Cortex of kidney (tissue), 1 donor: Measurements from ENCODE around the gene MEG3.

ENCODE experiments used
- DNase-seq: peaks from one replicate; lab custom pipeline; 2025; lab: John Stamatoyannopoulos, UW

The MEG3 gene

DNA sequence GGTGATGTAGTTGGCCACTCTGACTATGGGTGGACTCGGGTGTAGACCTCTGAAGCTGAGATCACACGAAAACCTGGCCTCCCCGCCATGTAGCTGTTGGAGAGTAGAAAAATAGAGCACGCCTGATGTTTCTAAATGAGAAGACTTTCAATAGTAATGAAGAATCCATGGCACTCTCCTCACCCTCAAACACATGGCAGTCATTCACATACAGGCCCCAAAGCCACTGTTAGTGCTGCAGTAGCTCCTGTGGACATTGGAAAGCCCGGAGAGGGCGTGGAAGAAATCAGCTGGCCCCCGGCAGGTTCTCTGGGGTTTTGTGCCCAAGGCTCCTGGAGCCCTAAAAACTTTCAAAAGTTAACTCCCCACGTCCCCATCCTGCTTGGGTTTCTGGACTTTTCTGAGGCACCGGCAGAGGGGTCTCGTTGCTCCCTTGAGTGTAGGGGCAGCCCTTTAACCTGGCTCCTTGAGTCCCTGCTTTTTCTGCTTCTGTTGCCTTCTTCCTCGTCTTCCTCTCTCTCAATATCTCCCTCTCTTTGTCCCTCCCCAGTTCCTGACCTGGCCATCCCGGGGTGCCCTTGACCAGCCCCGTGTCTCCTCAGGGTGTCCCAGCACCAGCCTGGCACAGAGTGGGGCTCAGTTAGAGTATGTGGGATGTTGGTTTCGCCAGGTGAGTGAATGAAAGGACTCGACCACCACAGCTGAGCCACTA, 8.3 kb downstream of the MEG3 start:
- no peak for DNase-seq

DNA sequence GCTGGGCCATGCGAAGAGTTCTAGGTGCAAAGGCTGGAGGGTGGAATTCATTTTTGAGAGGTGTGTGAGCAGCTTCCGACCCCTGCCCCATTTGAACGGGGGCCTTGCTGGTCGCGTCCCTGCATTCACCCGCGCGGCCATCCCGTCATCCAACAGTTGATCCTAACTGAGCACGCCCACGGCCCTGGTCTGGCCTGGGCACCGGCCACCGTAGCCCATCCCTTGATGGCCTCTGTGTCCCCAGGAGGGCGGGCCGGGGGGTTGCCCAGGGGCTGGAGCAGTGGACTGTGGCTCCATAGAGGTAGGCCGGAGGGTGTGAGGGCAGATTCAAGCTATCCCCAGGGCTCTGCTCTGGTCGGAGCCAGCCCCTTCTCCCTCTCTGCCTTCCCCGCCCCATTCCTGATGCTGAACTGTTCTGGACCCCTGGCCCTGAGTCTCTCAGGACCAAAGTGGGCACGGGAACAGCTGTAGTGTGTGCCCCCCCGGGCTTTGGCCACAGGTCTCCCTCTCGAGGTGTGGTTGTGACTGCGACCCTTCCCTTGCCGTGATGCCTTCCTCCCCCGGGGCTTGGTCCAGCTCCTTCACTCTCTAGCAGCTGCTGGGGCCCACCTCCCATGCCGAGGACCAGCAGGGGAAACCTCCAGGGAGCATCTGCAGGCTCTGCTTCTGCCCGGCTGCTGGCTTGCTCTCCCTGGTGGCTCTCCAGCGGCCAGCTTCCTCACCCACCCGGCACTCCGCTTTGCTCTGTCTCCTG, 9.1 kb downstream of the MEG3 start:
- DNase-seq = no peak

DNA sequence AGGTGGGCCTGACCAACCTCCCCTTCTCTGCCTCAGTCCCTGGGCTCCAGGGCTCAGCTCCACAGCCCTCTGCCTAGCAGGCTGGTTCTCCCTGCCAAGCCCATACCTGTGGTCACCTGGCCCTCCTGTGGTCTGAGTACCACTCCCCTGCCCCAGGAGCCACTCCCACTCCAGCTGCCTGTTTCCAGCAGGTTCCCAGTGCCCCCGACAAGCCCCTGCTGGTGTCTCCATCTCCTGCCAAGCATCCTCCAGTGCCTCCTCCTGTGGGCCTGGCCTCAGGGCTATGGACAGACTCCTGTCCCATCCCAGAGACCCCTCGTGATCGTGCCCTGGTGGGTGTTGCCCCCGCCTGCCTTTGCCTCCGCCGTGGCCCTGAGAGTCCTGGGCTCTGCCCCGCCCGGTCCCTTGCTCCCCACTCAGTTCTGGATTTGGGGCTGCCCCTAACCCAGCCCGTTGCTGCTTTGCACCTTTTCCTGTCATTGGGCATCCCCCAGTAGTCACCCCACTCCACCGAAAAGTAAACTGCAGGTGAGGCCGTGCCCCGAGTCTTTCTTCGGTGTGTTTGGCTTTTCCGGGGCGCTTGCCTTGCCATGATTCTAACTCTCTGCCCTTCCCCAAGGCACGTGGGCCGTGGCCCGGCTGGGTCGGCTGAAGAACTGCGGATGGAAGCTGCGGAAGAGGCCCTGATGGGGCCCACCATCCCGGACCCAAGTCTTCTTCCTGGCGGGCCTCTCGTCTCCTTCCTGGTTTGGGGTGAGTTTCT, 9.8 kb downstream of the MEG3 start:
- DNase-seq = no peak

GRCh38 chr14:100836311-100836805, 10.4 kb downstream of the MEG3 start:
- DNase-seq = no peak

DNA sequence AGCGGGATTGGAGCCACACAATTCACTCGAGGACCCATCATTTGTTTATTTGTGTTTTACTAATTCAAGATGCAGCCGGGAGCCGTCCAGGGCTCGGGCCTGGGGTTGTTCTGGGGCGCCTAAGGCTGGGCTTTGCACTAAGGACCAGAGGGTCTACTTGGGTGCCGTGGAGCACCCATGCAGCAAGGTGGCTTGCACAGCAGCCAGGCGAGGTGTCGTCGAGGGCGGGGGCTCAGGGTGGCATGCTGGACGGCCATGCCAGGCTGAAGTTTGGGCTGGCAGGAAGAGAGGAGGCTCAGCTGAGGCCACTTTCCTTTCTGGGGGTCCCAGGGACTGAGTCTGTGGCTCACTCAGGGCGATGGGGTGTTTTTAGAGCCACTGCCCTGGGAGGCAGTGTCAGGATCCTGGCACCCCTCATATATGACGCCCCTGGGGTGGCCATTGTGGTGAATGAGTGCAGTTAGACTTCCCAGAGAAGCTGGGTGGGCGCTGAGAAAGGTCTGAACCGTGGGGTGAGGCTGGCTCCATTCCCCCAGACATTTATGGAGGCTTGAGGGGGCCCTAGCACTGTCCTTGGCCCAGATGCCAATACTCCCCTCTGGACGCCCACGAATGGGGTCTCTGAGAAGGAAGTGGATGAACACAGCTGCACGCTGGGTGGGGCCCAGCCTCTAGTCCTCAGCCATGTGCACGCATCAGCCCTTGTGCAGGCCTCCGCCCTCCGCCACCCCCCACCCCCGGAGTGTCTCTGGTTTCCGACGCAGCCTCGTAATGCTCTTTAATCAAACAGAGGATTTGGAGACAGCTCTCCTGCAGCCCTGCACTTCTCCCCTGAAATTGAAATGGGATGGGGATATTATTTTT, 11.3 kb downstream of the MEG3 start:
- DNase-seq = no peak

DNA sequence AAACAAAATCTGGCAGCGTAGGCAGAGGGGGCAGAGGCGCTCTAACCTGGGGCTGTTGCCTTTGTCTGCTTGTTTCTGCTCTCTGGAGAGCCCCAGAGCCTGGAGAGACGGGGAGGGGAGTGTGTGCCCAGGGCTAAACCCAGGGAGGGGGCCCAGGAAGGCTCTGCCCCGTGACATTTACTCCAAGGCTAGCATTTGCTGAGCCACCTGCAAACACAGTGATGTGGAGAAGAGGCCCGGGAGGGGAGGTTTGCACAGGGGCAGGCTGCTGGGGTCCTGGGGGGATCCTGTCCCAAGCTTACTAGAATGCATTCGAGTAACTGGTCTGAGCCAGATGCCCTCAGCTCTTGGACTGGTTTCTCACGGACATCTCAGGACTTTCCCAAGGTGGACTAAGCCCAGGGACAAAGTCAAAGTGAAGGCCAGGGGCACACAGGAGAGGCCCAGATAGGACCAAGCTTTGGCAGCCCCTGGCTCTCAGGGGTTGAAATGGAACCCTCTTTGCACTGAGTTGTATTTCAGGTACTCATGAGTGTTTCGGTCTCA, 12.0 kb downstream of the MEG3 start:
- no peak for DNase-seq

GRCh38 chr14:100838493-100839314, 12.8 kb downstream of the MEG3 start:
- DNase-seq = no peak

DNA sequence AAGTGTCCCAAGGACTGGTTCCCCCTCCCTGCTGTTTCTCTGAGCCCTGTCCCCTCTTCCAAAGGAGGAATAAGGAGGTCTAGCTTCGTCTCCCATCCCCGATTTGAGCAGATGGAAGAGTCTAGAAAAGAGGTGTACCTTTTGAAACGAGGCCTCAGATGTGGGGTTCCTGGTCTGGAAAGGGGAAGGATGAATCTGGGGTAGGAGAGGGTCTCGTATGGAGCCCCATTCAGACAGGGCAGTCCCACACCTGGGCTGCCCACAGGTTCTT, 13.3 kb downstream of the MEG3 start:
- no peak for DNase-seq

DNA sequence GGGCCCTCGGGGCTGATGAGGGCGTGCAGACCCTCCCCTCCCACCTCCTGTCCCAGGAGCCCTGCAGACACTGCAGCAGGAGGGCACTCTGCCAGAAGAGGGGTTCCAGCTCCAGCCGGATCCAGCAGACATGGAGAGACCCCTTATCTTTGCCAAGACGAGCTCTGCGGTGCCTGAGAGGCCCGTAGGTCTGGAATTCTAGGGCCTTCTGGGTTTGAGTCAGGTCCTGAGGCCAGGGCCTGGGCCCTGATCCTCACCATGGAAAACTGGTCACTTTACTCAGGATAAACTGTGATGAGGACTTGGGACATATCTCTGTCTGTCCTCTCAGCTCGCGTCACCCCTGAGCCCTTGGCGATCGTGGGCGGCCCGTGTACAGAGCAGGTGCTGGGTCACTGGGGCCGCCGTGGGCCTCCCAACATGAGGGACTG, 13.8 kb downstream of the MEG3 start:
- no peak for DNase-seq

DNA sequence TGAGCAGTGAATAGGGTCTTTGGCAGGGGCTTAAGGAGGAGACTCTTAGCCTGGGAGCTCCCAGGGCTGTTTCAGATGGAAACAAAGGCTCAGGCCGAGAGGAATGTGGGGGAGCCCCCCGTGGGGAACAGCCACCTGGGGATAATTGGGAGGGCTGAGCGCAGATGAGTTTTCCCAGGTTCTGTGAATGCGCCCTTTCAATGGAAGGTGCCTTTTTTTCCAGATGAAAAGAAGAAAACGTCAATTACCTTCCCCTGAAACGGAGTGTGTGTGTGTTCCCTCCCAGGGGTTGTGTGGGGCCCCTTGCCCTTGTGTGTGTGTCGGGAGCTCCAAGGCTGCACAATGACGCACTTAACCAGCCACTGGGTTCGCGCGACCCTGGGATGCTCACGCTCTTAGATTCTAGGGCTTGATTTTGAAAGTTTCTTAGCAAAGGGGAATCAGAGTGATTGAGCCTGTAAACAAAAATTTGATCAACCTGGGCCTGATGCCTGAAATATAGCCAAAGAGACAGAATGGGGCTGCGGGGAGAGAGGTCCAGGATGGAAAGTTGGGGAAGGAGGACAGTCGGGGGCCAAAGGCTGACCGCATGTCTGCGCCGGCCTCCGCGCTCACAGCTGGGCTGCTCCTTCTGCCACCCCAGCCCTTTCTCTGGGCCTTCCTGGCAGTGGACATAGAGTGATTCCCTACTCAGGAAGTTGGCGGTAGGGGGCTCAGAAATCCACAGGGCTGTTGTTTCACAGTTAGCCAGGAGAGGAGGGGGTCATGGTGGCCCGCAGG, 14.6 kb downstream of the MEG3 start:
- no peak for DNase-seq

DNA sequence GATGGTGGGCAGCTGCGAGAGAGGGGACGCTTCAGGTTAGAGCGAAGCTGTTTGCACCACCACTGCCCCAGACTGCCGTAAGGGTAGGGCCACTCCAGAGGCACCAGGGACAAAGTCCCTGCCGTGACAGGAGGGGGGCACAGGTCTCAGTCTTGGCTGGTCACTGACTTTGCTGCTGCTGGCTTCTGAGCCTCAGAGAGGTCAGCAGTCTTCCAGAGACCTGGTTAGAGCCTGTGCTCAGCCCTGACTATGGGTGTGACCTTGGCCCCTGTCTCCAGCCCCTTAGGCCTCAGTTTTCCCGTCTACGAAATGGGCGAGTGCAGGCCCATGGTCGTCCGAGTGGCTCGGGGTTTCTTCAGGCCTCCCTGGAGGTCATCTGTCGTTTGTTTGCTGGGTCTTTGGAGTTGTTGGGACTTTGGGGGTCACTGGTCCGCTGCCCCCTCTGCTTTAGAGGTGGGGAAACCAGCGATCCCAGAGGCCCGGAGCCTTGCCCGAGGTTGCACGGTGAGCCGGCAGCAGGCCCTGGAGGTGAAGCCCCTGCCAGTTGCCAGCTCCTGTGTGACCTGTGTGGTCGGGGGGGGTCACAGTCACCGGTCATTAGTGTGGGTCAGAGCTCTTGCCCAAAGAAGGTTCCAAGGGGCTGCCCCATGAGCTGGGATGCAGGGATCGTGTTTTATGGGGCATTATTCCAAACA, 15.3 kb downstream of the MEG3 start:
- DNase-seq = no peak

DNA sequence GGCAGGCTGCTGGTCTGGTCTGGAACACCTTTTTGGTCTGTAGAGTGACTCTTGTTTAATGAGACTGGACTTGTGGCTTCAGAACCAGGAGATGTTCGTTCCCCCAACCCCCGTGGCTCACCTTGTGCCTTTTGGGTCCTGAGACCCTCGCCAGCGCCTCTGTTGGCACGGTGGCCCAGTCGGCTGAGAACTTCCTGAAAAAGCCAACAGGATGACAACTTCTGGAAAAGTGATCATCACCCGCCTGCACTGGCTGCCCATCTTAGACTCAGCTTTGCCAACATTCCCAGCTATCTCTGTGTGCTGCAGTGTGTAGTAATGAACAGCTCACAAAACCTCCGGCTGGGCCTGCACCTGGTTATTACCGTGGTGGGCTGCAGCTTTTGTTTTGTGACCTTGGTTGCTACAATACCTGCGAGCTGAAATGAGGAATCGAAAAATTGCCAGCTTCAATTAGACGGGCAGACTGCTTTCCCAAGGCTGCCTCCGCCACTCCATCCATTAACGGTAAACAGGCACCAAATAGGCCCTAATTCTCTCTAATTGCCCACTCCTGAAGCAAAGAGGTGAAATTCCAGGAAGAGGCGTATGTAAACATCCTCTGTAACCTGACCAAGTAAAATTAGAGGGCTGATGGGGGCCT, 16.0 kb downstream of the MEG3 start:
- DNase-seq = no peak

DNA sequence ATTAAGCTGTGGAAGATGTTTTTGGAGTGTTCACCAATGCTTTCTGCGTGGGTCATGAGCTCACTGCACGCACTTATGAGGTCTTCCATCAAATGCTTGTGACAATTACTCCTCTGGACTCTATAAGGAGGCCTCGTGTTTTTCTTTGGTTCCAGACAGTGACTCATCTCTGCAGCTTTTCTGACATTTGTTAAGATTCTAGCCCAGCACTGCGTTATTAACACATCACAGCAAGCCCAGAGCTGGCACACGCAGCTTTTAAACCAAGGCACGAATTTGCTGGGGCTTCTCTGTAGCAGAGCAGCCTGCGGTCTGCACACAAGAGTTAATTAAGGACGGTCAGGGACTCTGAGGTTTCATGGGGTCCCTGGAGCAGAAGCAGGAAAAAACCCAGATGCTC, 16.9 kb downstream of the MEG3 start:
- no peak for DNase-seq

- DNase-seq = no peak
Measured at GRCh38 chr14:100844082-100844408, 18.1 kb downstream of the MEG3 start.

- no peak for DNase-seq
Measured at GRCh38 chr14:100844421-100844820, 18.5 kb downstream of the MEG3 start.

GRCh38 chr14:100844846-100845245, 18.9 kb downstream of the MEG3 start:
- no peak for DNase-seq

DNA sequence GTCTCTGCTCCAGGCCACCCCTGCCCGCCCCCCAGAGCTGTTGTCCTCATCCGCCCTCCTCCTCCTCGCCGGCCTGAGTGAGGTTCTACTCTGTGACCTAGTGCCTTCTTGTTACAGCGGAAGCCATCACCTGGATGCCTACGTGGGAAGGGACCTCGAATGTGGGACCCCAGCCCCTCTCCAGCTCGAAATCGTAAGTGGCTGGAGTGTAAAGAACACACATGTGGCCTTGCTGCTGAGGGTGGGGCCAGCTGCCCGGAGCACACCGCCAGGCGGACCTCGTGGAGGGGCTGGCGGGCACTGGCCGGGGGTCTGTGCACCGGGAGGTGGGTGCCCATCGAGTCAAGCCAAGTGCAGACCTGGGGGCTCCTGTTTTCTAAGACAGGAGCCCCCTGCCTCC, 19.4 kb downstream of the MEG3 start:
- DNase-seq = no peak

- no peak for DNase-seq
Measured at GRCh38 chr14:100846309-100846859, 20.5 kb downstream of the MEG3 start.
